ENCODE results near the gene LCE5A.
"Not testable (repeated sequence)": the region's sequence is repeated elsewhere in the genome, so short reads cannot be mapped to it uniquely, and the experiment has no call there.

Gene LCE5A

GRCh38 chr1:152517237-152517811 lies 6.7 kb downstream of the LCE5A start:
- no peak for DNase-seq

GRCh38 chr1:152519851-152520250 lies 9.2 kb downstream of the LCE5A start:
- DNase-seq, result no peak

DNA sequence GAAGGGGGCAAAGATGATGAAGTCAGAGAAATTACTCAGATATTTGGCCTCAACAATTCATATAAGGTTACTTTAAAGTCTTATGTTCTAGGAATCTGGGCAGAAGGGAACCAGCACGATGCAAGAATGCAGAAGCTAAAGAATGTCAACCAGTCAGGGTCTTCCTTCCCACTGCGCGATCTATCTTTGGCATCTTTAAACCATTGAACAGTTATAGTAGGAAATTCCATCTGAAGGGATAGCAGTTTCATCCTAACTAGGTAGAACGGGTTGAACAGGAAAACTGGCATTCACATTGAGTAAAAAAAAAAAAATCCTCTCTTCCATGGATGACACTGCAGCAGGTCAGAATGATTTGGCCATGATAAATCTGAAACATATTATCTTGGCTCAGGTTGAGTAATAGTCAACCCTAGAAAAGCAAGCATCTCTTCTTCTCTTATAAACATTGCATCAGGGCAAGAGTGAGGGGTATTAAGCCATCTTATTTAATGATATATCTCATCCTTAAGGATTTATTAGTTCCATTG lies 10.0 kb downstream of the LCE5A start:
- DNase-seq, result no peak

DNA sequence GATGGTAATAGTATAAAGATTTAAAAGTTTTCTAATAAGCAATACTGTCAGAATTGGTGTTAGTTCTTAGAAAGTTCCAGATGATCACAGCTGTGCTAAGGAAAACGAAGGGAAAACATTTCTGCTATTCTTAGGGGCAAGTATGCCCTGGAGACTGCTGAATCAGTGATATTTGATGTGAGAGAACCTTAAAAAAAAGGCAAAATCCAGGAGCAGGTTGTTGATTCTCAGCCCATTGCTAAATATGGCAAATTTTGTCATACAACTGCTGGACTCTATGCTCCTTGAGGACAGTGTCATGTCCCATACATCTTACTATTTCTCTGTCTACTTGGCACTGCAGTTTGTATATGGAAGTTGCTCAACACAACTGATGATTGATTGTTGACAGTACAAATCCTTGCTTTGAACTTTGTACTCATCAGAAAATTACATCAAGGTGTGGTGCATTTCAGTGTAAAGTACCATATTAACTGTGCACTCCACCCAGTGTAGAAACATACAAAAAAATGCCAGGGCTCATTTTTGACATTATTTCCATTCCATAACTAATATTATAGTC lies 14.6 kb downstream of the LCE5A start:
- DNase-seq, result no peak

DNA sequence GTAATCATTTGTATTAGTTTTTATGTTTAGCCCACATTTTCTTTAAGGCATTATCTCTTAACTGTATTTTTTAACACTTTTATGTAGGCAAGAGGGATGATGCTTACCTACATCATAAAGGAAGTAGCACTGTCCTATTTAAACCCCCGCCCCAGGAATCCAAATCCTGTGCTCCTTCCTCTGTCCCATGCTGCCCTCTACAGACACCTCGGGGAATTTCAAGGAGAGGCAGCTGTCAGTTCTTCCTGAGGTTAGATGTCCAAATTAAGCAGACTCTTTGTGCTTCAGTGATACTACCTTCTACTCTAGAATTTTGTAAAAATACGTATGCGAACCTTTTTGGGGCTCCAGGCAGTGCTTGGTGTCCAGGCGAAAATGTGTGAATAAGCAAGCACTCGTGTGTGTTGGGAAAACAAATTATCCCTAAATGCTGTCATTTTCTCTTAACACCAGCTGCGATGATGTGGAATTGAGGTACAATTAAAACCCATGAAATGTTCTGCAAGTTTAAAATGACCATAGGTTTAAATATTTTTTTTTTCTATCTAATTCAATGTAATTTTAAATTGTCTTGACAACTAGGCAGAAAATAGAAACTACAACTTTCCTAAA lies 22.8 kb downstream of the LCE5A start:
- peak in 1 of 2 experiments; percentile 19 for DNase-seq

GRCh38 chr1:152535774-152536173 lies 25.2 kb downstream of the LCE5A start:
- no peak for DNase-seq

DNA sequence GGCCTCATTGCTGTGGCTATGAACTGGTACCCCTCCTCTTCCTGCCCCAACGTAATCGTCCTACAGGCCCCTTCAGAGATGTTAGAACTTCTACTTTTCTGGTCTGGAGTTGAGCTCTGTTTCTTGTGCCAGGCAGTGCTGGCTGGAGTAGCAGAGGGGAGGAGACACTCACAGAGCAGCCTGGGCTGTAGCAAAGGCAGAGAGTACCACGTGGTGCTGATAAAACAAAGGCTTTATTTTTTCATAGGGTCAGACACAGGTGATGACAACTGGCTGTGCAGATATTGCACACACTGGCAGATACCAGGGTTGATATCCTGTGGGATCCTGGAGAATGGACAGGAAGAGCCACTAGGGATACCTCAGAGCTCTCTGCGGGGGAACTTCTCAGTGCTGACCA lies 26.9 kb downstream of the LCE5A start:
- DNase-seq, result no peak

GRCh38 chr1:152539901-152540300 lies 29.3 kb downstream of the LCE5A start:
- no peak for DNase-seq

DNA sequence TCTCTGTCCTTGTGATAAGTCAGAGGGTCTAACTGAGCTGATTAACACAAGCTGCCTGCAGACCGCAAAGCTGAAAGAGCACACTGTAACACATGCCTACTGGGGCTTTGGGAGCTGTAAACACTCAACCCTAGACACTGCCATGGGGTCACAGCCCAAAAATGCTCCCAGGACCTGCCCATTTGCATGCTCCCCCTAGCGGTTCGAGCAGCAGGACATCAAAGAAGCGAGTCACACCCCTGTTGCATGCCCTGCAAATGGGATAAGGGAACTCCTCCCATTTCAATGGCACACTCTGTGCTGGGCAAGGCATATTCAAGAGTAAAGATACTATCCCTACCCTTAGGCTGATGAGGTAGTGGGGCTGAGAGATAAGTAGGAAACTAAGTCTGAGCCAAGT lies 33.2 kb downstream of the LCE5A start:
- no peak for DNase-seq

- no peak for DNase-seq
Observed at GRCh38 chr1:152546704-152547103, 36.1 kb downstream of the LCE5A start.

- DNase-seq, result not testable (repeated sequence)
Observed at GRCh38 chr1:152548358-152548757, 37.8 kb downstream of the LCE5A start.

Data from NCI-H1930 (cell line).